ENCODE data around the gene ORC1. TPM values are rescaled to one million over a fixed set of nuclear protein-coding genes. Genes with fewer than 3 reads are reported as not detected.

Gene ORC1
- total RNA-seq, 2 donors from 2014 or later, result 2.2 to 3.3 TPM

DNA sequence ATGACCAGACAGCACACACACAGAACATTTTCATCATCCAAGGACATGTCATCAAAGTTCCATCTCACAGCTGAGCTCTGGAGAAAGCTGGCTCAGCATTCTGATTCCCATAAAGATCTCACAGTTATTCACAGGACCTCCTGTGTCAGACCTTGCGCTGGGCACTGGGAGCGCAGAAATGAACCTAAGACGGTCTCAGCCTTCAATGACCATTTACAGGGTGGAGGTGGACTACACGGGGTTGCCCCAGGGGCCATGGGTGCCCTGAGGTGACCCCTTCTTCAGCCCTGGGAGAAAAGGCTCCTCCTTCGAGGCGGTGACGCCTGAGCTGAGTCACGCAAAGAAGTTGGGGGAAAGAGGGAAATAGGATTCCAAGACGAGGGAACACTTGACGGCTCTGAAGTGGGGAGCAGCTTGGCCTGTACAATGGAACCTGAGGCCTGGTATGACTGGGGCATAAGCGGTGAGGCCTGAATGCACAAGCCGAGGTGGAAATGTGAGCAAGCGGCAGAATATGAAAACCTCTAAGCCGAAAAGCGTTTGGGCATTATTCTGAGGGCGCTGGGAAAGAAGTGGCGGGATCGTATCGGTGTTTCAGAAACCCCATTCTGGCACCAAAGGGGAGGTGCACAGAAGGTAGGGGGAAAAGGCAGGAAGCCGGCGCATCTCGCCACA is 39.0 kb downstream of the ORC1 start:
- Histone ChIP-seq H3K9me3 (no peaks in the 10 kb centered on the region), H3K4me3 (peak overlapping the region; percentile 91 to 97), H3K36me3 (peaks cover 3% of the 10 kb centered on the region in 2 donors), H3K27me3 (replicated peaks; ENCODE audit: insufficient read depth) (no peaks in the 10 kb centered on the region), H3K4me1 (replicated peaks) (no peaks in the 10 kb centered on the region), H3K27ac (peak overlapping the region; percentile 94)
- 3% methylated on average over 22 of the region's 22 CpGs for WGBS
- intact Hi-C loops (cut with DNase I), result loop anchor here (5.0 to 10.0 kb wide), 2 partner anchors 220 to 322 kb away; partner anchors contain the start of gene ZFYVE9
- DNase-seq (ENCODE audit: low spot score), result peak; percentile 23
- no peak for TF ChIP-seq CTCF (IDR thresholded peaks at IDR 0.05)
- TF ChIP-seq POLR2A (IDR thresholded peaks at IDR 0.05), result peak; percentile 47
- TF ChIP-seq POLR2AphosphoS5 (IDR thresholded peaks at IDR 0.05), result peak; percentile 29

GRCh38 chr1:52364235-52364839 is 39.9 kb downstream of the ORC1 start:
- 71% methylated on average over 5 of the region's 5 CpGs for WGBS
- Histone ChIP-seq H3K4me1 (replicated peaks) (no peaks in the 10 kb centered on the region), H3K9me3 (no peaks in the 10 kb centered on the region), H3K27me3 (replicated peaks; ENCODE audit: insufficient read depth) (no peaks in the 10 kb centered on the region), H3K4me3 (no peak overlapping the region), H3K27ac (no peak overlapping the region), H3K36me3 (peaks cover 11 to 12% of the 10 kb centered on the region in 2 donors)
- intact Hi-C loops (cut with DNase I), result loop anchor here (10.0 kb wide), 1 partner anchor 220 kb away; the partner anchor contains the start of gene ZFYVE9
- TF ChIP-seq POLR2AphosphoS5 (IDR thresholded peaks at IDR 0.05) (no peak), POLR2A (IDR thresholded peaks at IDR 0.05) (no peak), CTCF (IDR thresholded peaks at IDR 0.05) (no peak)
- DNase-seq (ENCODE audit: low spot score), result no peak

DNA sequence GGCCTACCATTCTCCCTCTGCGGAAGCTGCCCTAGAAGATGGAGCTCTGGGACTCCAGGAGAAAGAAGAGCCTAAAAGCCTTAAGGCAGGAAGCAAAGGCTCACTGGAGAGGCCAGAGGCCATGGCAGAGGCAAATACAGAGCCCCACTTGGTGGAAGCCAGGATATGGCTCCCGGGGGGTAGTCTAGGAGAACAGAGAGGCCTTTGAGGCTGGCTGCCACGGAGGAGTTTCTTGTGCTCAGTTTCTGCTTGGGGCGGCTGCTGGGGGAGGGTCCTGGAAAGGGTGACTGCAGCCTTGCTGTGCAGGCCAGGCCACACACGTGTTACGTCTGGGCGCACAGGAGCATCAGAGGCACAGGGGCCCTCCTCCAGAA is 43.6 kb downstream of the ORC1 start:
- DNase-seq (ENCODE audit: low spot score), result no peak
- 94% methylated on average over 7 of the region's 7 CpGs for WGBS
- H3K9me3 ChIP-seq, result no peaks in the 10 kb centered on the region
- H3K4me1 ChIP-seq (replicated peaks), result no peaks in the 10 kb centered on the region
- intact Hi-C loops (cut with DNase I), result loop anchor here (10.0 kb wide), 1 partner anchor 216 kb away; the partner anchor contains the start of gene ZFYVE9
- no peak overlapping the region for H3K27ac ChIP-seq
- H3K36me3 ChIP-seq, result peaks cover 39 to 42% of the 10 kb centered on the region in 2 donors
- TF ChIP-seq CTCF (IDR thresholded peaks at IDR 0.05), result no peak
- no peak for TF ChIP-seq POLR2AphosphoS5 (IDR thresholded peaks at IDR 0.05)
- no peak for TF ChIP-seq POLR2A (IDR thresholded peaks at IDR 0.05)
- H3K4me3 ChIP-seq, result no peak overlapping the region
- no peaks in the 10 kb centered on the region for H3K27me3 ChIP-seq (replicated peaks; ENCODE audit: insufficient read depth)

DNA sequence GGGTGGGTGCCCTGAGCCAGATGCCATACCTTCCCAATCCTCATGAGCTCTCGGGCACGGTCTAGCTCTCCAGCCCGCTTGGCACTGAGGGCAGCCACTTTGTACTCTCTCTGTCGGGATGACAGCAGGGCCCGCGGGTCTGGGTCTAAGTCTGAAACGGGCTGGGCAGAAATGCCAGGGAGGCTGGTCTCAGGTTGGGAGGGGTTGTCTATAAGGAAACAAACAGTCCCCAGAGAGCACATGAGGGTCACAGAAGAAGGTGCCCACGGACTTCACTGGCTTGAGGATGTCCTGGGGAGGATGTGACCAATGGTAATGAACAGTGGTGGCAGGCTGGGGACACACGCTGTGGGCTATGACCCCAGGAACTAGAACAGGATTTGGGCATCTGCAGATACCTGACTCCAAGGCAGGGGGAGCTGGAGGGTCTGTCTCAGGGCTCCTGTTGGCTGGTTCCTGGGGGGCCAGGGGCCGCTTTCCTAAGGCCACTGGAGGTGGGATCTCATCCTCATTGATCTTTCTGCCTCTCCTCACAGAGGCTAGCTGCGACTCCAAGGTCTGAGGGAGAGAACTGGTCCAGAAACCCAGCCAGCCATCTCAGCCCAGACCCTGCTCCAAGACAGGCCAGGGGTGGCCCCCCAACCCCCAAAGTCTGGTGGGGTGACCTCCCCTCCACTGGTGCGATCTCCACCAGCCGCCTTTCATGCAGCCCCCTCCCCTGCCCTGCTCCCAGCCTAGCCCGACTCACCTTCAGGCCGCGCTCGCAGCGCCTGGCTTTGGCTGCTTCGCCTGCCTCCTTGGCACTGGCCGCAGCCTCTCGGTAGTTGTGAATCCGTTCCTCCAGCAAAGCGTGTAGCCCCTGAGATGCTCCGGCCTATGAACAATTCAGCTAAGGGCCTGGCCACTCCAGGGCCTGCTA is 44.3 kb downstream of the ORC1 start:
- TF ChIP-seq POLR2A (IDR thresholded peaks at IDR 0.05), result no peak
- no peak for TF ChIP-seq POLR2AphosphoS5 (IDR thresholded peaks at IDR 0.05)
- TF ChIP-seq CTCF (IDR thresholded peaks at IDR 0.05), result no peak
- H3K36me3 ChIP-seq, result peaks cover 39 to 45% of the 10 kb centered on the region in 2 donors
- no peaks in the 10 kb centered on the region for H3K4me1 ChIP-seq (replicated peaks)
- DNase-seq (ENCODE audit: low spot score), result no peak
- 94% methylated on average over 24 of the region's 24 CpGs for WGBS
- no peak overlapping the region for H3K27ac ChIP-seq
- intact Hi-C loops (cut with DNase I), result loop anchor here (10.0 kb wide), 1 partner anchor 215 kb away; the partner anchor contains the start of gene ZFYVE9
- no peak overlapping the region for H3K4me3 ChIP-seq
- H3K27me3 ChIP-seq (replicated peaks; ENCODE audit: insufficient read depth), result no peaks in the 10 kb centered on the region
- no peaks in the 10 kb centered on the region for H3K9me3 ChIP-seq
